Skin of body (tissue), 2 donors: ENCODE data around the gene PTGIS. TPM values are rescaled to one million over a fixed set of nuclear protein-coding genes. Genes with fewer than 3 reads are reported as not detected.
A peak's percentile ranks its signal among the peaks of the same experiment; 100 is the strongest.

Source experiments
- DNase-seq: peaks from one replicate; lab custom pipeline; 2025; lab: John Stamatoyannopoulos, UW
- total RNA-seq: library from RNA; depleted of rRNA; stranded (reverse); fragments of >200 nt; gene quantifications from one replicate; pipeline ENCODE4 v1.2.3, GENCODE V29; 2014

The PTGIS gene
- total RNA-seq, 1 donor from 2014 or later: 14.0 TPM

- no peak for DNase-seq
These were observed 7.3 kb downstream of the PTGIS start for GRCh38 chr20:49560646-49561045.

GRCh38 chr20:49560186-49560585, 7.8 kb downstream of the PTGIS start:
- no peak for DNase-seq

- no peak for DNase-seq
These were observed 8.4 kb downstream of the PTGIS start for GRCh38 chr20:49559411-49560081.

- no peak for DNase-seq
These were observed 9.1 kb downstream of the PTGIS start for GRCh38 chr20:49558826-49559225.

- DNase-seq: no peak
These were observed 10.5 kb downstream of the PTGIS start for GRCh38 chr20:49557449-49557848.

GRCh38 chr20:49556621-49557020, 11.3 kb downstream of the PTGIS start:
- no peak for DNase-seq

- no peak for DNase-seq
These were observed 18.0 kb downstream of the PTGIS start for GRCh38 chr20:49549801-49550551.

GRCh38 chr20:49548371-49548947, 19.5 kb downstream of the PTGIS start:
- DNase-seq: no peak

- DNase-seq: no peak
These were observed 22.4 kb downstream of the PTGIS start for GRCh38 chr20:49545572-49545971.

GRCh38 chr20:49544535-49544934, 23.4 kb downstream of the PTGIS start:
- DNase-seq: no peak

GRCh38 chr20:49543858-49544437, 24.0 kb downstream of the PTGIS start:
- DNase-seq: no peak

- no peak for DNase-seq
These were observed 24.7 kb downstream of the PTGIS start for GRCh38 chr20:49543071-49543857.

- no peak for DNase-seq
These were observed 25.4 kb downstream of the PTGIS start for GRCh38 chr20:49542514-49542991.

- DNase-seq: peak; percentile 8
These were observed 26.0 kb downstream of the PTGIS start for GRCh38 chr20:49541733-49542513.

GRCh38 chr20:49540687-49541435, 27.1 kb downstream of the PTGIS start:
- no peak for DNase-seq

- no peak for DNase-seq
These were observed 27.7 kb downstream of the PTGIS start for GRCh38 chr20:49540232-49540620.

GRCh38 chr20:49539481-49540231, 28.3 kb downstream of the PTGIS start:
- DNase-seq: no peak

GRCh38 chr20:49538950-49539349, 29.0 kb downstream of the PTGIS start:
- no peak for DNase-seq

- peak; percentile 52 for DNase-seq
These were observed 33.7 kb downstream of the PTGIS start for GRCh38 chr20:49534255-49534712.
